ENCODE measurements around the gene HSBP1L1.

- TF ChIP-seq CTCF (IDR thresholded peaks at IDR 0.05) (no peak), USF1 (IDR thresholded peaks at IDR 0.05; ENCODE audit: borderline replicate concordance, low read depth) (no peak), GATA2 (CRISPR knock-in tag; IDR thresholded peaks at IDR 0.05) (no peak), SIN3A (IDR thresholded peaks at IDR 0.05; ENCODE audit: borderline replicate concordance, low read depth, low read length) (no peak), POLR2AphosphoS5 (IDR thresholded peaks at IDR 0.05; ENCODE audit: low read depth, low read length) (no peak), REST (IDR thresholded peaks at IDR 0.05; ENCODE audit: low read depth, low read length) (no peak), CHD2 (IDR thresholded peaks at IDR 0.05; ENCODE audit: low read length, partially characterized antibody) (no peak), EP300 (IDR thresholded peaks at IDR 0.05; ENCODE audit: borderline replicate concordance in 1 of 2, low read depth in 1 of 2, low read length in 1 of 2) (no peak)
- TF ChIP-seq, protein P1, sequence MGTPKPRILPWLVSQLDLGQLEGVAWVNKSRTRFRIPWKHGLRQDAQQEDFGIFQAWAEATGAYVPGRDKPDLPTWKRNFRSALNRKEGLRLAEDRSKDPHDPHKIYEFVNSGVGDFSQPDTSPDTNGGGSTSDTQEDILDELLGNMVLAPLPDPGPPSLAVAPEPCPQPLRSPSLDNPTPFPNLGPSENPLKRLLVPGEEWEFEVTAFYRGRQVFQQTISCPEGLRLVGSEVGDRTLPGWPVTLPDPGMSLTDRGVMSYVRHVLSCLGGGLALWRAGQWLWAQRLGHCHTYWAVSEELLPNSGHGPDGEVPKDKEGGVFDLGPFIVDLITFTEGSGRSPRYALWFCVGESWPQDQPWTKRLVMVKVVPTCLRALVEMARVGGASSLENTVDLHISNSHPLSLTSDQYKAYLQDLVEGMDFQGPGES (IDR thresholded peaks at IDR 0.05; ENCODE audit: low read depth, low read length): no peak
Measured at GRCh38 chr18:79965119-79965902, 868 bp downstream of the HSBP1L1 start.
